HG02938 (cell line): ENCODE results near the gene FIGN.

ENCODE experiments used
- ATAC-seq: cut with Tn5 transposase; IDR thresholded peaks from one replicate; pipeline ENCODE4 v1.9.1; 2021; ENCODE audit warnings: mild to moderate bottlenecking, moderate library complexity; ENCODE audit not compliant: unreplicated experiment

The FIGN gene

GRCh38 chr2:163735685-163736432 is at the start of gene FIGN:
FIGN (minus strand) TSS chr2:163736008; CDS start chr2:163734927, 1,081 bp downstream.
- ATAC-seq = no peak

GRCh38 chr2:163785162-163785561 is 49.4 kb upstream of the FIGN start:
- no peak for ATAC-seq

GRCh38 chr2:163779970-163780597 is 44.3 kb upstream of the FIGN start:
- no peak for ATAC-seq

- ATAC-seq = no peak
Observed at GRCh38 chr2:163778045-163778781, 42.4 kb upstream of the FIGN start.

GRCh38 chr2:163775304-163775703 is 39.5 kb upstream of the FIGN start:
- no peak for ATAC-seq

GRCh38 chr2:163774862-163775261 is 39.1 kb upstream of the FIGN start:
- no peak for ATAC-seq

GRCh38 chr2:163773276-163773675 is 37.5 kb upstream of the FIGN start:
- ATAC-seq = no peak

GRCh38 chr2:163771596-163771995 is 35.8 kb upstream of the FIGN start:
- no peak for ATAC-seq

GRCh38 chr2:163768881-163769695 is 33.3 kb upstream of the FIGN start:
- no peak for ATAC-seq

- no peak for ATAC-seq
Observed at GRCh38 chr2:163767097-163767496, 31.3 kb upstream of the FIGN start.

- ATAC-seq = no peak
Observed at GRCh38 chr2:163764566-163764965, 28.8 kb upstream of the FIGN start.

- ATAC-seq = no peak
Observed at GRCh38 chr2:163759013-163759412, 23.2 kb upstream of the FIGN start.

GRCh38 chr2:163757814-163758213 is 22.0 kb upstream of the FIGN start:
- ATAC-seq = no peak

GRCh38 chr2:163756588-163756987 is 20.8 kb upstream of the FIGN start:
- no peak for ATAC-seq

GRCh38 chr2:163755366-163755765 is 19.6 kb upstream of the FIGN start:
- ATAC-seq = no peak

GRCh38 chr2:163753726-163754125 is 17.9 kb upstream of the FIGN start:
- ATAC-seq = no peak

GRCh38 chr2:163752267-163752666 is 16.5 kb upstream of the FIGN start:
- ATAC-seq = no peak

- no peak for ATAC-seq
Observed at GRCh38 chr2:163751696-163752095, 15.9 kb upstream of the FIGN start.

- ATAC-seq = no peak
Observed at GRCh38 chr2:163748420-163748819, 12.6 kb upstream of the FIGN start.

GRCh38 chr2:163741435-163741834 is 5.6 kb upstream of the FIGN start:
- ATAC-seq = no peak

- no peak for ATAC-seq
Observed at GRCh38 chr2:163737563-163737962, 1.8 kb upstream of the FIGN start.
